Stimulated activated CD8-positive, alpha-beta memory T cell treated with anti-CD3 and anti-CD28 coated beads, Interleukin-12 subunit alpha, Interleukin-12 subunit beta, amount 100 ng/mL, for 24 hours (primary cell): Measurements from ENCODE around the gene EYA3.

Source experiments
- DNase-seq: peaks from one replicate; pipeline ENCODE4 v3.0.0-alpha.2; 2020; ENCODE audit errors: extremely low read depth

The EYA3 gene

GRCh38 chr1:27970401-27970800 lies 118.0 kb downstream of the EYA3 start:
- no peak for DNase-seq

GRCh38 chr1:27968692-27969091 lies 119.7 kb downstream of the EYA3 start:
- DNase-seq = no peak

- no peak for DNase-seq
Measured at GRCh38 chr1:27967884-27968466, 120.4 kb downstream of the EYA3 start.

- no peak for DNase-seq
Measured at GRCh38 chr1:27967106-27967883, 121.1 kb downstream of the EYA3 start.

- no peak for DNase-seq
Measured at GRCh38 chr1:27966402-27967105, 121.9 kb downstream of the EYA3 start.

- DNase-seq = no peak
Measured at GRCh38 chr1:27963393-27963792, 125.0 kb downstream of the EYA3 start.

- DNase-seq = no peak
Measured at GRCh38 chr1:27961646-27962221, 126.7 kb downstream of the EYA3 start.

- DNase-seq = no peak
Measured at GRCh38 chr1:27960762-27961645, 127.4 kb downstream of the EYA3 start.

- peak; percentile 67 for DNase-seq
Measured at GRCh38 chr1:27959792-27960603, 128.4 kb downstream of the EYA3 start, which contains the start of gene XKR8. XKR8 (plus strand) TSS chr1:27959973; CDS start chr1:27960070, 97 bp downstream.

- DNase-seq = no peak
Measured at GRCh38 chr1:27958513-27958912, 129.9 kb downstream of the EYA3 start.

GRCh38 chr1:27957655-27958054 lies 130.8 kb downstream of the EYA3 start:
- DNase-seq = no peak

- no peak for DNase-seq
Measured at GRCh38 chr1:27956761-27957160, 131.6 kb downstream of the EYA3 start.

GRCh38 chr1:27955076-27955475 lies 133.3 kb downstream of the EYA3 start:
- DNase-seq = no peak

- no peak for DNase-seq
Measured at GRCh38 chr1:27954186-27954585, 134.2 kb downstream of the EYA3 start.

GRCh38 chr1:27952147-27952546 lies 136.3 kb downstream of the EYA3 start:
- no peak for DNase-seq

- no peak for DNase-seq
Measured at GRCh38 chr1:27951396-27951795, 137.0 kb downstream of the EYA3 start.

GRCh38 chr1:27949027-27949426 lies 139.4 kb downstream of the EYA3 start:
- no peak for DNase-seq

GRCh38 chr1:27945020-27945419 lies 143.4 kb downstream of the EYA3 start:
- no peak for DNase-seq

GRCh38 chr1:27941671-27942540 lies 146.5 kb downstream of the EYA3 start:
- no peak for DNase-seq
